ENCODE results near the gene CNTN1.

Gene CNTN1

GRCh38 chr12:40693207-40693821 is 1.1 kb downstream of the CNTN1 start:
- H3K4me3 ChIP-seq (ENCODE audit: low read depth, low read length): no peak overlapping the region
- DNase-seq (ENCODE audit: low read depth): no peak
- no peak for TF ChIP-seq CTCF (IDR thresholded peaks at IDR 0.05; ENCODE audit: insufficient read depth, low read depth, low read length, missing control alignments)

GRCh38 chr12:40697566-40698259 is 5.5 kb downstream of the CNTN1 start:
- no peak for TF ChIP-seq CTCF (IDR thresholded peaks at IDR 0.05; ENCODE audit: insufficient read depth, low read depth, low read length, missing control alignments)
- H3K4me3 ChIP-seq (ENCODE audit: low read depth, low read length): no peak overlapping the region

GRCh38 chr12:40701756-40702155 is 9.5 kb downstream of the CNTN1 start:
- TF ChIP-seq CTCF (IDR thresholded peaks at IDR 0.05; ENCODE audit: insufficient read depth, low read depth, low read length, missing control alignments): no peak
- H3K4me3 ChIP-seq (ENCODE audit: low read depth, low read length): no peak overlapping the region
- peak; percentile 6 for DNase-seq (ENCODE audit: low read depth)

More at GRCh38 chr12:40697566-40698259, 5.5 kb downstream of the CNTN1 start:
- DNase-seq (ENCODE audit: low read depth): no peak

- no peak for DNase-seq (ENCODE audit: low read depth)
- TF ChIP-seq CTCF (IDR thresholded peaks at IDR 0.05; ENCODE audit: insufficient read depth, low read depth, low read length, missing control alignments): no peak
These were observed 18.9 kb downstream of the CNTN1 start for GRCh38 chr12:40711121-40711520.

GRCh38 chr12:40714636-40715035 is 22.4 kb downstream of the CNTN1 start:
- TF ChIP-seq CTCF (IDR thresholded peaks at IDR 0.05; ENCODE audit: insufficient read depth, low read depth, low read length, missing control alignments): no peak
- H3K4me3 ChIP-seq (ENCODE audit: low read depth, low read length): no peak overlapping the region
- no peak for DNase-seq (ENCODE audit: low read depth)

More at GRCh38 chr12:40711121-40711520, 18.9 kb downstream of the CNTN1 start:
- no peak overlapping the region for H3K4me3 ChIP-seq (ENCODE audit: low read depth, low read length)

GRCh38 chr12:40716037-40716436 is 23.8 kb downstream of the CNTN1 start:
- no peak for TF ChIP-seq CTCF (IDR thresholded peaks at IDR 0.05; ENCODE audit: insufficient read depth, low read depth, low read length, missing control alignments)
- no peak overlapping the region for H3K4me3 ChIP-seq (ENCODE audit: low read depth, low read length)

More at GRCh38 chr12:40716037-40716436, 23.8 kb downstream of the CNTN1 start:
- no peak for DNase-seq (ENCODE audit: low read depth)
